Coronary artery (tissue), 2 donors: Measurements from ENCODE around the gene EXOC3.
A peak's percentile ranks its signal among the peaks of the same experiment; 100 is the strongest.

Experiments used
- DNase-seq: peaks from one replicate; pipeline ENCODE4 v3.0.0-alpha.2; 2017; ENCODE audit warnings: low spot score
- H3K27ac ChIP-seq, 2 donors: fragments of 200-600 bp; sonication (generic); one replicate each; pipeline ENCODE4 v1.5.1; 2016 to 2019
- H3K4me3 ChIP-seq: fragments of 200-600 bp; sonication (generic); 2 replicates; pipeline ENCODE4 v1.5.1; 2016; ENCODE audit warnings: mild to moderate bottlenecking, moderate library complexity
- CTCF ChIP-seq: fragments of 200-600 bp; sonication (generic); IDR thresholded peaks from one replicate; pipeline ENCODE4 v1.5.1; 2019; ENCODE audit warnings: antibody characterized with exemption

EXOC3 gene

GRCh38 chr5:454936-455335 is 12.0 kb downstream of the EXOC3 start:
- peak; percentile 68 for DNase-seq
- H3K27ac ChIP-seq: no peak overlapping the region
- TF ChIP-seq CTCF: no peak
- no peak overlapping the region for H3K4me3 ChIP-seq

- no peak for DNase-seq
- H3K4me3 ChIP-seq: no peak overlapping the region
- no peak for TF ChIP-seq CTCF
- no peak overlapping the region for H3K27ac ChIP-seq
These were observed 12.8 kb downstream of the EXOC3 start for GRCh38 chr5:455806-456205.

- Histone ChIP-seq H3K27ac (no peak overlapping the region), H3K4me3 (no peak overlapping the region)
- no peak for TF ChIP-seq CTCF
- DNase-seq: no peak
These were observed 13.6 kb downstream of the EXOC3 start for GRCh38 chr5:456351-457194.

DNA sequence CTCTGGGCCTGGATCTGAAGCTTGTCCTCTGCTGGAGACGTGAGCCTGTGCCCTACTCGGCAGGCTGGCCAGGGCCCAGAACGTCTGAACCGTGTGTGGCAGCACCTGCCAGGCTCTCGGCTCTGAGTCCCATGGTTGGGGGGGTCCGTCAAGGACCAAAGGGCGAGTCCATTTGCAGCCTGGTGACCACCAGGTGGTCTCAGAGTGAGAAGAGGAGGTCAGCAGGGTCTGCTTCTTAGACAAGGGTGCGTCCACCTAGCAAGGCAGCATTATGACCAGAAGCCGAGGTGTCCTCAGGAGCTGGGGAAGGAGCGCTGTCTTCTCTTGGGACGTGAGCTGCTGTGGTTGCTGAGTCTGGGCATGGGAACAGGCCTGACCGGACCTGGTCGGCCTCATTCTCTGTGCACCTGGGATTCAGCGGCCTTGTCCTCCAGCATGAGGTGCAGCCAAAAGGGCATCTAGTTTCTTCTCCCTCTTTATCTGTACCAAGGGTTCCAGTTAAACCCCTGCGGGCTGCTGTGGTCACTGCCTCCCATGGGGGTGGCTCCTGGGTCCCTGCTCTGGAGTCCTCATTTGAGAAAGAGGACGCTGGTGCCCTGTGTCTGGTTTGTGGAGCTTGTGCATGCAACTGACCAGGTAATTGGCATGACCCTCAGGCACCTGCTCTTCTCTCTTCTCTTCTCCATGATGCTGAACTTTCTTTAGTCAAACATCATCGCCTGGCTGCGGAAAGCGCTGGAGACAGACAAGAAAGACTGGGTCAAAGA is 14.4 kb downstream of the EXOC3 start:
- no peak for TF ChIP-seq CTCF
- Histone ChIP-seq H3K4me3 (no peak overlapping the region), H3K27ac (no peak overlapping the region)
- peak; percentile 64 for DNase-seq

GRCh38 chr5:458547-459353 is 15.8 kb downstream of the EXOC3 start:
- Histone ChIP-seq H3K27ac (no peak overlapping the region), H3K4me3 (no peak overlapping the region)
- DNase-seq: peak; percentile 40
- no peak for TF ChIP-seq CTCF

DNA sequence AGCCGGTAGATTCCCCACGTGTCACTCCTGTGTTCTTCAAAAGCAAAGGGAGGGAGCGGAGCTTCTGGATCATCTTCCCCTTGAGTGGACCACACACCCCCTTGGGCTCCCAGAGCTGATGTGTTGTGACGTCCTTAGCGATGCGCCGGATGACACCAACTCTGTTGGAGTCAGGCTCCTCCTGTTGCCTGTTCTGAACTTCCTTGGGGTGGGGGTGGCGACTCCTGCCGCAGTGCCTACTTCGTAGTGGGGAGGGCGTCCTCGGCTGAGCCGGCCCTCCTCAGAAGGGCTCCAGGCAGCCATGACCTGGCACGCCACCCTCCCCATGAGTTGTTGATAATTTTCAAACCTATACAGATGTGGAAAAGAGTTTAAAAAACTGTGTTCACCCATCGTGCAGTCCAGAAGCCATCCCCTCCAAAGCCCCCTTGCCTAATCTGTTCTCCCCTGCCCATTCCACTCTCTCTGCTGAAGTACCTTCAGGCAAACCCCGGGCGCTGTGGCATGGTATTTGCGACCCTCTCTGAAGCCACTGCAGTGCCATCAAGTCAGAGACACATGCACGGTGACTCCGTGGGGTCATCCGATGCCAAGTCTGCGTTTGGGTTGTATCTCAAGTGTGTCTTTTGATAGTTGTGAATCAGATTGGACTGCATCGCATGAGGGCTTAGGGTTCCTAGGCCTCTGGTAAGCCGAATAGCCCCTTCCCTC is 16.7 kb downstream of the EXOC3 start:
- no peak overlapping the region for H3K27ac ChIP-seq
- TF ChIP-seq CTCF: no peak
- H3K4me3 ChIP-seq: no peak overlapping the region
- peak; percentile 43 for DNase-seq
